Glomerular visceral epithelial cell (primary cell): ENCODE results near the gene ZNF782.
"Not testable (repeated sequence)": the region's sequence is repeated elsewhere in the genome, so short reads cannot be mapped to it uniquely, and the experiment has no call there.

ENCODE experiments used
- DNase-seq: peaks from one replicate; pipeline ENCODE4 v3.0.0-alpha.2; 2016; ENCODE audit errors: extremely low spot score

The ZNF782 gene

DNA sequence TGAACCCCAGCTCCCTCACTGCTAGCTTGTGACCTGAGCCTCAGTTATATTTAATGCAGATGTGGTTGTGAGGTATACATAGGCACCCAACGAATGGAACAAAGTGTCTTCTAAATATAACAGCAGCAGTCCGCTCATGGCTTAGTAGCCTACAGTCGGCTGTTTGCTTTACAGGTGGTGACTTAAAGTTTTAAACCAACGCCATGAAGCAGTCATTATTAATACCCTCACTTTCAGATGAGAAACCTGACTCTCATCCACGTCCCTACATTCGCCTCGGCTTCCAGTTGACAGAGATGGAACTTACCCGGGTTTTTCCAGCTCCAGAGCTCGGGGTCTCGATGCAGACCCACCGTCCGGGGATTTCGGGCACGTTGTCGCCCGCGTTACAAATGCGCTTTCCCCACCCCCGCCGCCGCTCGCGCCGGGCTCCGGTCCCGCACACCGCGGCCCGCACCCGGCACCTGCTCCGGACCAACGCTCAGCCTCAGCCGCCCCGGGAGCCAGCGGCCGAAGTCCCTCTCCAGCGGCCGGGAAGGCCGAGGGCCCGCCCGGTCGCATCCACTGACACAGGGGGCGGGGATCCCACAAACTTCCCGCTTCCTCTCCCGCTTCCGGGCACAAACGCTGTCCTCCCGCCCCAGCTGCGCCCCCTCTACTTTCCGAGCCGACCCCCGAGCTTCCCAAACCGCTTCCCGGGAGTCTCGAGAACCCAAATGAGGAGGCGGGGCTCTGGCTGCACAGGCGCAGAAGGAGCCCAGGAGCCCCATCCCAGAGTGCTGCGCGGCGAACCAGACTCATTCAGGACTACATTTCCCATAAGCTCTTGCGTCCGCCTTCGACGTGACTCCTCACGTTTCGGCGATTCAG, at the start of gene ZNF782:
ZNF782 (minus strand) TSS at position 734 of the 870 bp plus-strand sequence. CDS start 2,553 bp downstream, outside the sequence.
- DNase-seq, result peak; percentile 95

DNA sequence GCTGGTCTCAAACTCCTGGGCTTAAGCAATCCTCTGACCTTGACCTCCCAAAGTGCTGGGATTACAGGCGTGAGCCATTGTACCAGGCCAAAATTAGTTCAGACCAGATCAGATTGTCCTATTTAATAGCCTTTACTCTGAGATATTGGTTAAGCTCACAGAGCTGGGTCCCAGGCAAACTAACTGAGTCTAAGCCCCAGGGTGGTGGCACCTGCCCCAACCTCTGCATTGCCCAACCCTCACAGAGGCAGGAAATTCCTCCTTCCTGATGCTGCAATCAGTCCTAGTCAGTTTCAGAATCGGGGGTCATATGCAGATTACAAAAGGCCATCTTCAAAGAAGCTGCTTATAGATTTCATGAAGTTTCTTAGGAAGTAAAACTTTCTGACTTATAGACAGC, 45.7 kb upstream of the ZNF782 start:
- not testable (repeated sequence) for DNase-seq

DNA sequence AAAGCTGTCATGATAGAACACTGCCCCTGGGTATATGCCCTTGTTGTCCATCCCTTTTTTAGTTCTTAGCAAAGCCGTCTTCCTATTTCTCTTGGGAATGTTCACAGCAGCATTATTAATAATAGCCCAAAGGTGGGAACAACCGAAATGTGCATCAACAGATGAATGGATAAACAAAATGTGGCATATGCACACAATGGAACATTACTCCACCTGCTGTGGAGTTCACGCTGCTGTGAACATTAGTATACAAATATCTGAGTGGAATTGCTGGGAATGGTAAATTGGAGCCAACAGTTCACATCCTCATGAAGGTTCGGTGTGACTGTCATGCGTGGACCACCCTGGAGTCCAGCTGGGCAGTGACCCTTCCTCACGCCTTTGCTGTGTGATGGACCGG, 37.8 kb upstream of the ZNF782 start:
- no peak for DNase-seq

DNA sequence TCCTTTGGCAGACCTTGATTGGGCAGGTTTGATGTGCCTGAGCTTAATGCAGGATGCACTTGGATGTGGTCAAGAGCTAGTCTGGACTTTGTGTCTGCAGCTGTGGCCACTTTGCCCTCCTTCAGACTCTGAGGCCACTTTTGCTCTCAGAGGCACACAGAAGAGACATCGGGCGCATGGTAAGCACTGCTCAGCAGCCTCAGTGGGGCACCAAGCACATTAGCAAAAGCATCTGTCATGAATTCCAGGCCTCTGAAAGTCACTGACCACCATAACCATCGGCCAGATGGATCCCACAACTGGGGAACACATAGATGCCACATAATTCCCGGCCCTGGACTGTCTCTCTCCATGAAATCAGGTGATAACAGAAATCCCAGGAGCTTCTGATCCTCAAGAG, 34.3 kb upstream of the ZNF782 start:
- no peak for DNase-seq

DNA sequence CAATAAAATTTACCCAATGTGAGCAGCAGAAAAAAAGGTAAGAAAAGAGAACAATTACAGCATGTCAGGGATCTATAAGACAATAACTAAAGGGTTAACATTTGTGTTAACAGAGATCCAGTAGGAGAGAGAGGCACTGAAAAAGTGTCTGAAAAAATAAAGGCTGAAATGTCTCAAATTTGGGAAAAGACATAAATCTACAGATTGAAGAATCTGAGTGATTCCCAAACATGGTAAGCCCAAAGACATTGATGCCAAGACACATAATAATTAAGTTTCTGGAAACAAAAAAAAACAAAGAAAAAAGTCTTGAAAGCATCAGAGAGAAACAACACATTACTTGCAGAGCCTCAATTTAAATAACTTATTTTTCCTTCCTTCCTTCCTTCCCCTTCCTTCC, 31.1 kb upstream of the ZNF782 start:
- no peak for DNase-seq

DNA sequence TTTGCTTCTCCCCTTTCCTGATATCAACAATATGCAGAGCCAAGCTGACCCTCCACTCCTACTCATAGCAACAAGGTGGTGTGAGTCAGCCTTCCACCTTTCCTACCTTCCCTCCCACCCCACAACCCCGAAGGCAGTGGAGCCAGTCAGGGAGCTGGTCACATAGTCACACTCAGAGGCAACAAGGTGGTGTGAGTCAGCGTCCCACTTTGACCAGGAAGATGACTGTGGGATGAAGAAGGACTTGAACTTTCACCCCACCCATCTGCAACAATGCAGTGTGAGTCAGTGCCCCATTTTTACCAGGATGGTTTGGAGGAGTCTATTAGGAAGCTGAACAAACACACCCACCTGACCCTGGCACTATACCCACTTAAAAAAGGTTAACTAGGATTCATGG, 30.1 kb upstream of the ZNF782 start:
- DNase-seq, result peak; percentile 91

DNA sequence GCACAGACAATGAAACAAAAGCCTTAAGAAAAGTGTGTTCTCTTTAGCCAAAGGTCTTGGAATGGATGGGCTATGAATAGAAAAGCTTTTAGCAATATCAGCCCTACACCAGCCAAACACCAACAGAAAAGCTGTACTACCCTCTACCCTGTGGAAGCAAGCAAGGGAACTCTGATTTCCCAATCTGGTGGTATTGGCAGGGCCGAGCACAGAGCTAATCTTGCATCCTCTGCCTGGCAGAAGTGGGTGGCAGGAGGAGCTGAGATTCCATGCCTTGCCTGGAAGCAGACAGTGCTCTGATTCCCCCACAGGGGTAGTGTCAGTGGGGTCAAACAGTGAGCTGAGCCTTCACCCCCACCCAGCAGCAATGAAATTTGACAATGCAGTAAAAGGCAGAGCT, 29.6 kb upstream of the ZNF782 start:
- no peak for DNase-seq

DNA sequence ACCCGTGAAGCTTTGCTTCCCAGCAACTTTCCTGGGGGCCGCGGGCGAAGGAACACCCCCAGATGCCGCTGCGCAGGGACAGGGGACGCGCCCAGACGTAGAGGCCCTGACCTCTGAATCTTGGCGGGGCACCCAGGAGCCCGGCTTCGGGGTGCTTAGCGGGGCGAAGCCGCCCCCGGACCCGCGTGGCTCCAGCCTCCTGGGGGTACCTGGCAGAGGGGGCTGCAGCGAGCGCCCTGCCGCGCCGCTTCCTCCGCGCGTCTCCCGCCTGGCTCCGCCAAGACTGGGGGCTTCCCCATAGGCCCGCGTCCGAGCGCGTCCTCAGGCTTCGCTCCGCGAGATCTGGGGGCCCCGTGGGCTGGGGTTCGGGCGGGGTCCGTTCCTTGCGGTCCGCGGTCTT, 23.0 kb upstream of the ZNF782 start:
- DNase-seq, result no peak

DNA sequence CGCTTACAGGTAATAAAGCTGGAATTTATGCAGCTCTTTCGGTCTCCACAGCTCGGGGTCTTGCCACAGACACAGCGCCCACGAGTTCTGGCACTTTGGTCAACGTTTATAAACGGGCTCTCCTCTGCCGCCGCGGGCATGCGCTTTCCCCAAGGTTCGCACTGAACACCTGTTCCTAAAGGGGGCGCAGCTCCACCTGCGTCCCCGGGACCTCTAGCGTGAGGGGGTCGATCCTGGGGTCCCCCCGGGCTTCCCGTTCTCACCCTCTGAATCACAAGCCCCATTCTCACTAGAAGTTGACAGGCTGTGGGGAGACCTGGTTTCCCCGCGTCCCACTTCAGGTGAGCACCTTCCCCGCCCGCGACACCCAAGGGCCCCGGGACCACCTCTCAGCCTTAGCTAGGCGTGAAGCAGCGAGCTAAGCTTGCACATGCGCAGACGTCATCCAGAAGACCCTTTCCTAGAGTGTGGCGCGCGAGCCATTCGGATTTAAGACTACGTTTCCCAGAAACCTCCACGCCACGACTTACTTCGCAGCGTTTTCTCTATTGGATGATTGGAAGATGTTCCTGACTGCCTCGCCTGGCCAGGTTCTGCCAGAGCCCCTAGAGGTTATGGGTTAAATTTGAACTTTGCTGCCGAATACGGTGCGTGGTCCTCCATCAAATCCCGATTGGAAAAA, 21.3 kb upstream of the ZNF782 start:
- DNase-seq, result peak; percentile 75

DNA sequence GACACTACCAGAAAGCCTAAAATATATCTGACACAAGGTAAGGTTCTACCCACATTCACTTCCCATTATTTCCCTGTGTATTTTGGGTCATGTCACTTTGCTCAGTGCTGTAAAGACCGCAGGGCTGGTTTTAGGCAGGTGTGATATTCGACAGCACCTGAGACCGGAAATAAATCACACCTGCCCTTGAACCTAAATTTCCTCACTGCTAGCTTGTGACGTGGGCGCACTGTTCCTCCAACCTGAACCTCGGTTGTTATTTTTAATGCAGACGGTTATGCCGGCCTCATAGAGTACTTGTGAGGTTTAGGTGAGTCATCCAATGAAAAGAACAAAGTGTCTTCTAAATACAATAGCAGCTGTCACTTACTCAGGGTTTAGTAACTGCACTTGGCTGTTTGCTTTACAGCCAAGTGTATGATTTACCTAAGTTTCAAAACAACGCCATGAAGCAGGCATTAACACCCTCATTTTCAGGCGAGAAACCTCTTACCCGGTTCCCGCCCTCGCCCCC, 20.7 kb upstream of the ZNF782 start:
- peak; percentile 63 for DNase-seq

DNA sequence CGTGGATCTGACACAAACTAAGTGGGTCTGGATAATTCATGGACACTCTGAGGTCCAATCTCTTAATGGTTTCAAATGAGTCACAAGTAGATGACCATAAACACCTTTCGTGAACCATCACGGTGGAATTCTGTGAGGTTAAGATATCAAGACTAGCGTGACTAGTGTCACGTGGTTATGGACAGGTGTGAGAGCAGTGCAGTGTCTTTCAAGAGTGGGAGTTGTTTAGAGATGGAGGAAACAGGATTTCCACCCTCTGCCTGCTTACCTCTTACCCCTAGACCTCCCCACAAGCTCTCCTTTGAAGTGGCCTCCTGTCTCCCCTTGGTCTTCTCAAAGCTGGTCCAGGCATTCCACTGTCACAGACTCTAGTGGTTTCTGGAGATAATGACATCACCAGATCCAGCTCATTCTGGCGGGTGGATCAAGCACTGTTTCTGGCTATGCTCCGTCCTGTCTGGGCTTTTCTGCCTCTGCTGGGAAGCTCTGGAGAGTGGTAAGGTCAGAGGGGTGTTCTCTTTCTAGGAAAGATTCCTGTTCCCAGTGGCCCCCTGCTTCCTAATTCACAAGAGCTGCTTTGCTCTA, 20.0 kb upstream of the ZNF782 start:
- peak; percentile 34 for DNase-seq

DNA sequence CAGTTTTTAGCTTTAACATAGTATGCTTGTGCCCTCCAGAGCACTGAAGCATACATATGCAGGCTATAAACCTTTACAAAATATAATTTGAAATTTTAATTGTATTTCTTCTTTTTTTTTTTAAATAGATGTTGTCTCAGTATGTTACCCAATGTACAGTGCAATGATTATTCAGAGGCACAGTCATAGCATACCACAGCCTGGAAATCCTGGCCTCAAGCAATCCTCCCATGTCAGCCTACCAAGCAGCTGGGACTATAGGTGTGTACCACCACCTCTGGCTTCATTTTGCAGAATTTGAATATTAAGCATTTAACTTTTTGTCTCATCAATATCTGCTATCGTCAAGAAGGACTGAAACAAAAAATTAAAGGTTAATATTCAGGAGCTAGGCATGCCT, 16.9 kb upstream of the ZNF782 start:
- no peak for DNase-seq

DNA sequence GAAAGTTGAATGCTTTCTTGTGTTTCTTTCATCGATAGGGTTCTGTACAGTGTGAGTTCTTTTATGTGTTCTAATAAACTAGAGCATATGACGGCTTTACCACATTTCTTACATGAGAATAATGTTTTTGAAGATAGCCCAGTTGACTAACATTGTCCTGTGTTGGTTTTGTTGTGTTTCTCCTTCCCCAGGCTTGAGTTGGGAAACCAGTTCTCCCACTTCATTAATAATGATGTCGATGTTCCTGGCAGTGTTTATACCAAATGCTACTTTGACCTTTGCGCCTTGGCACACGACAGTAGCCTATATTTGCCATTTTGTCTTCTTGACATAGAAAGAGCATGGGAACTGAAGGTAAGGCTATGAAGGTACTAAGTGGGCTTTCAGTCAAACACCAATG, 14.4 kb upstream of the ZNF782 start:
- DNase-seq, result no peak

DNA sequence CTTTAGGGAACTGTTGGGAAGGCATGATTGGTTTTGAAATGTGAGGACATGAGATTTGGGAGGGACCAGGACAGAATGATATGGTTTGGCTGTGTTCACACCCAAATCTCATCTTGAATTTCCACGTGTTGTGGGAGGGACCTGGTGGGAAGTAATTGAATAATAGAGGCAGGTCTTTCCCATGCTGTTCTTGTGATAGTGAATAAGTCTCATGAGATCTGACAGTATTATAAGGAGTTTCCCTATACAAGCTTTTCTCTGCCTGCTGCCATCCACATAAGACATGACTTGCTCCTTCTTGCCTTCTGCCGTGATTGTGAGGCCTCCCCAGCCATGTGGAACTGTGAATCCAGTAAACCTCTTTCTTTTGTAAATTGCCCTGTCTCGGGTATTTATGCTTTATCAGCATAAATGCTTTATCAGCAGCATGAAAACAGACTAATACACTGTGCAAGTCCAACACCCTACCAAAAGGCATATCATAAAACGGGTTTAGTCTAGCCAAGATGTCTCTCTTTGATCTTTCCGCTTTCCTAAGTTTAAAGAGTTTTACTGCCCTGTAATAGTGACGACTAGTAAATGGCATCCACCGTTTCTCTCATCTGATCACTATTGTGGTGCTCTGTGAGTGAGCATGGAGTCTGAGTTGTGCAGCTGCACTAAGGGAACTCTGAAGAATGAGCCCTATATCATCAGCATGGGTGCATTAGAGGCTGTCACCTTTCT, 12.9 kb upstream of the ZNF782 start:
- DNase-seq, result no peak

DNA sequence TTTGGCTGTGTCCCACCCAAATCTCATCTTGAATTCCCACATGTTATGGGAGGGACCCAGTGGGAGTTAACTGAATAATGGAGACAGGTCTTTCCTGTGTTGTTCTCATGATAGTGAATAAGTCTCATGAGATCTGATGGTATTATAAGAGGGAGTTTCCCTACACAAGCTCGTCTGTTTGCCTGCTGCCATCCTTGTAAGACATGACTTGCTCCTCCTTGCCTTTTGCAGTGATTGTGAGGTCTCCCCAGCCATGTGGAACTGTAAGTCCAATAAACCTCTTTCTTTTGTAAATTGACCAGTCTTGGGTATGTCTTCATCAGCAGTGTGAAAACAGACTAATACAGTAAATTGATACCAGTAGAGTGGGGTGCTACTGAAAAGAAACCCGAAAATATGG, 10.9 kb upstream of the ZNF782 start:
- DNase-seq, result not testable (repeated sequence)

DNA sequence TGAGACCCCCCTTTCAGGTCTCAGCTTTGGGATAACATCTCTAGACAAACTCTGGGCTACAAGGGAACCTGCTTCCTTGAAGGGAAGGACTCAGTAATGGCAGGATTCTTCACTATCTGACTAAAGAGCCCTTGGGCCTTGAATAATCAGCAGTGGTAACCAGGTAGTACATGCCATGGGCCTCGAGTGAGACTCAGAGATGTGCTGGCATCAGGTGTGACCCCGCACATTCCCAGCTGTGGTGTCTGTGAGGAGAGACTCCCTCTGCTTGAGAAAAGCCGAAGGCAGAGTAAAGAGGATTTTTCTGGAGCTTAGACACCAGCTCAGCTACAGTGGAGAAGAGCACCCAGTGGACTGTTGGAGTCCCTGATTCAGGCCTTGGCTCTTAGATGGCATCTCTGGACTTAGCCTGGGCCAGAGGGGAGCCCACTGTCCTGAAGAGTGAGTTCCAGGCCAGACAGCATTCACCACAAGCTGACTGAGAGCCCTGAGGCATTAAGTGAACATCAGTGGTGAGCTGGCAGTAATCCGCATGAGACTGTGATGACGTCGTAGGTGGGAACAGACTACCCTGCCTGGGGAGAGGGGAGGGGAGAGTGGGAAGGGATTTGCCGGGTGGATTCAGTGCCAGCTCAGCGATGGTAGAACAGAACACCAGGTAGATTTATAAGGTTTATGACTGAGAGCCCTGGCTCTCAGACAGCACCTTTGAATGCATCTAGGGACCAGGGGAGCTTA, 5.3 kb upstream of the ZNF782 start:
- peak; percentile 76 for DNase-seq

DNA sequence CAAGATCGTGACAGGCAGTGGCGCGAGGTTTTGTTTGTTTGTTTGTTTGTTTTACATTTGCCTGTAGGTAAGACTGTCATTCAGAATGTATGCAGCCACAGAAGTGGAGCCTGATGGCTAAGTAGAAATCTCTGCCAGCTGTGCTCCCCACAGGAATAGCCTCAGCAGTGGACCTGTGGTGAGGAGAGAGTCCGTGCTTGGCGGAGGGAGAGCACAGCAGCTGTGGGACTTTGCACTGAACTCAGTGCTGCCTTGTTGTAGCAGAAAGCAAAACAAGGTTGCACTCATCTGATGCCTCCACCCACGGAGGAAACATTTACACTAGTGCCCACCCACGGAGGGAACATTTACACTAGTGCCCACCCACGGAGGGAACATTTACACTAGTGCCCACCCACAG, 4.4 kb upstream of the ZNF782 start:
- no peak for DNase-seq

DNA sequence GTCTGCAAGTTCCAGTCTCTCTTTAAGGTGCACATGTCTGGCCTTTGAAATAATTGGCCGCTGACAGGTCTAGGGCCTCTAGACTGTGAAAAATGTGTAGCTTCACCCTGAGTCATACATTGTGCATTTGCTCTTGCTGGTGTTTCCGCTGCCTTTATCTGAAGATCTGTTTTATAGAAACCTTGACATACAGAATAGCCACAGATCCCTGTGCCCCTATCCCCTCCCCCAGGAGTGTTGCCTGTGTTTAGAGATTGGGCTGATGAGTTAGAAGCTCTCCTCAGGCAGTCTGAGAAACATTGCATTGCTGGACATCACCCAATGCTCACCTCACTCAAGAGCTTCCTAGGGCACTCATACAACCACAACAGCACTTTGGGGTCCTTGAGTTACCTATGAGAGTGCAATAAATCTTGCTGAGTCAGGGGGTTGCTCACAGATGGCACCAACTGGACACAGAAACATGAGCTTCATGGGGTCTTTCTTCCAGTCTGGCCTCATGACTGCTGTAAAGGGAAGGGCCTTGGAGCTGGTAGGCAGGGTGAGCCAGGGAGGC, 3.8 kb upstream of the ZNF782 start:
- DNase-seq, result peak; percentile 77

DNA sequence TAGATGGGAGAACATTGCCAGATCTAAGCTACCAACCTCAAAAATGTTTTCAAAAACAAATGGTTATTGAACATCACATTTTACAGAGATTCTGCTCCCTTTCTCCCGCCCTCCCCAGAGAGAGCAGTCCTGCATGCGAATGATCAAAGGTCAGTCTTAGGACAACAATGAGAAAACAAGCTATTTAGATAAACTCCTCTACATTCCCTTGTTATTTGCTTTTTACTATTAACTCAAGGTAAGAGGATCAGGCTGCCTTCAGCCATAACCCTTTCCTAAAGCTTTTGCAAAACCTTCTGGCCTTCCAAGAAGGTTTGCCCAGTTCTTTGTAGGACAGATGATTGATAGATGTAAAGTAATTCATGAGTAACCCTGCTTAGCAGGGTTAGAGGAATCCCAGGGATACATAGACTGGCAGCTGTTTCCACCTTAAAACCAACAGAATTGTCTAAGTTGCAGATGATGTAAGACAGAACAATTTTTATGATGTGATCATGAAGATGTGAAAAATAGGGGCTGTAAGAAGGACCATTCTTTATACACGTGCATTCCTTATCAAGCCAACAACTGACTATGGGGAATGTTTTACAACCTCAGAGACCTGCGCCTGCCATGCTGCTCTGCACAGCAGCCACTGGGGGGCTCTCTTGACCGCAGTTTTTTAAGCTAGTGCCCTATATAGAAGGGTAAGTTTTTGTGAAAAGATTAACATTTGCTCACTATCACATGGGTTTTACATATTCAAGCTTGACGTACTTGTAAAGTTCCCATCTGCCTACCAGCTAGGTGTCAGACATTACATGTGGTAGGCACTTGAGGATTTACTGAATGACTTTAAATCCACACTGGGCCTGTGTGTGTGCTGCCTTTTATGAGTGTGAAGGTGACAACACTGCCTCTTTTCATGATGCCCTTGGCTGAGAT, 2.3 kb upstream of the ZNF782 start:
- peak; percentile 79 for DNase-seq
